HUDEP-2 (cell line): ENCODE results near the gene GRIFIN.

ENCODE experiments used
- DNase-seq, 76 experiments: peaks; one replicate each; lab custom pipeline; 2025; ENCODE audit not compliant: unreplicated experiment in 76 of 76; lab: John Stamatoyannopoulos, UW

Gene GRIFIN, protein sequence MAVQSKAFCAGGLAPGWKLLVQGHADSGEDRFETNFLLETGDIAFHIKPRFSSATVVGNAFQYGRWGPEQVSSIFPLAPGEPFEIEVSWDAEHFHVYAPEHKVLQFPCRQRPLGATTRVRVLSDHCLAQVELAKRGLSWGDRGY

DNA sequence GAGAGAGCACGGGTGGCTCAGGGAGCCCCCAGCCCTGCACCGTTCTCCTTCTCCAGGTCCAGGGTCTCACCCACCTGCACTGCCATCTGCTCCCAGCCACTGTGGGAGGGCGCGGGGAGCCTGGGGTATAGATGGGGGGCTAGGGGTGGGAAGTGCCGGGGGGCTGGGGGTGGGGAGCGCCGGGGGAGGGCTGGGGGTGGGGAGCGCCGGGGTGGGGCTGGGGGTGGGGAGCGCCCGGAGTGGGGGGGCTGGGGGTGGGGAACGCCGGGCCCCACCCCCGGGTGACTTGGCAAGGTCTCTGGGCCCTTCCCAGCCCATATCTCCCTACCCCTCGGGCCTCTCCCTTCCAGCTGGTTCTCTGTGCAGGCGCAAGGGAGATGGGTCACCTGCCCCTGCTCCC is at the start of gene GRIFIN:
GRIFIN (minus strand) TSS at position 101 of the 400 bp plus-strand sequence; CDS start at position 86, 15 bp downstream.
- peak in 10 of 76 experiments; percentile 3 to 33 (median 20) for DNase-seq

DNA sequence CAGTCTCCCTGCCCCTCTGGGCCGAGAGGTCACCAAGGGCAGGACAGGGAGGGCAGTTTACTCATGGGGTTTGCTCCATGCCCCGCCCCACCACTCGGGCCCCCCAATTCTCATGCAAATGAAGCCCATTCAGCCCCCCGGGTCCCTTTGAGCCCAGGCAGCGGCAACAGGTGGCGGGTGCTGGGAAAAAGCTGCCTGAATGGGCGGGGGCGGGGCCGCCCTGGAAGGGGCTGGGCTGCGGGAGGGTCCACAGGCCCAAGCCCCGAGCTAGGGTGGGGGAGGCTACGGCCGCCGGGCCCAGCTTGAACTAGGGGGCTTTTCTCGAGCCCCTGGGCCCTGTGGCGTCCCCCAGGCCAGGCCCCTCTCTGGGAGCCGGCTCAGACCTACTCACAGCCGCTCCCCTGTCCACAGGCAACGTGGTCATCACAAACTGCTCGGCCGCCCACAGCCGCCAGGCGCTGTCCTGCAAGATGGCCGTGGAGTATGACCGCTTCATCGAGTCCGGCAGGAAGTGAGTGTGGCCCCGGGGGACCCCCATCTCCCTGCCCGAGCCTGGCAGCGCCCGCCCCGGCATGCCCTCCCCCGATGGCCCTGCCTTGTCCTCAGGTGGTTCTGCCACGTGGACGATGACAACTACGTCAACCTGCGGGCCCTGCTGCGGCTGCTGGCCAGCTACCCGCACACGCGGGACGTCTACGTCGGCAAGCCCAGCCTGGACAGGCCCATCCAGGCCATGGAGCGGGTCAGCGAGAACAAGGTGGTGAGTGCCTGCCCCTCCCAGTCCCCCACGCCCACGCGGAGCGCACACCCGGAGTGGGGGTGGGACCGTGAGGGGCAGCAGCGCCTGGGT is 48.8 kb upstream of the GRIFIN start:
- no peak for DNase-seq

DNA sequence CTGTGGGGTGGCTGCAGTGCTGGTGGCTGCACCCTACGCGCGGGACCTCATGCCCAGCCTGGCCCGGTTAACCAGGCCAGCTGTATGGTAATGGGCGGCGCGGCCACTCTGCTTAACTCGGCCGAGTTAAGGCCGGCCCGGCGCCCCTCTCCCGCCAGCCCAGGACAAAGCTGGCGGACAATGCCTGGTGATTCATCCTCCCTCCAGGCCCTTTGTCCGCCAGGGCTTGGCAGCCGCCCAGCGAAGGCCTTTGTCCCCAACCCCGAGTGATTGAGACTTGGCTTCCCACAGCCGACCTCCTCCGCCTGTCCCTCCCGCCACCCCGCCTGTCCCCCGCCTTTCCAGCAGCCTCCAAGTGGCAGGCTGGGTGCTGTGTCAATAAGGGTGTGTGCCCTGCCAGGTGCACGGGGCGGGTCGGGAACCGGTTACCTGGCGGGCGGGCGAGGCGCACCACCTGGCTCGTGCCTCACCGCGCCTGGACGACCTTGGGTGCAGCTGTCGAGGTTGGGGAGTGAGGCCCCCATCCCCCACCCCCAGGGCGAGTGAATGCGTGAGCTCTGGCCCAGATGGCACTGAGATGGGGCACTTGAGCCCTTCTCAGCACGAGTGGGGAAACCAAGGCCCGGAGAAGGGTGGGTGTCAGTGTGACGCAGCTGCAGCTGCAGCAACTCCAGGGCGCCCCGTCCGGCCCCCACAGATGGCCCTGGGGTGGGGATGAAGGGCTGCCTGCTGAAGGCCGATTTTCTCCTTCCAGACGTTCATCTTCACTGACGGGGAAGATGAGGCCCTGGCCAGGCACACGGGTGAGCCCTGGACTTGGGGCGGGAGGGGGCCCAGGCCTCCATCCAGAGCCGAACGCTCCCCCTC is 48.0 kb upstream of the GRIFIN start:
- DNase-seq: peak in 51 of 76 experiments; percentile 10 to 75 (median 50)

DNA sequence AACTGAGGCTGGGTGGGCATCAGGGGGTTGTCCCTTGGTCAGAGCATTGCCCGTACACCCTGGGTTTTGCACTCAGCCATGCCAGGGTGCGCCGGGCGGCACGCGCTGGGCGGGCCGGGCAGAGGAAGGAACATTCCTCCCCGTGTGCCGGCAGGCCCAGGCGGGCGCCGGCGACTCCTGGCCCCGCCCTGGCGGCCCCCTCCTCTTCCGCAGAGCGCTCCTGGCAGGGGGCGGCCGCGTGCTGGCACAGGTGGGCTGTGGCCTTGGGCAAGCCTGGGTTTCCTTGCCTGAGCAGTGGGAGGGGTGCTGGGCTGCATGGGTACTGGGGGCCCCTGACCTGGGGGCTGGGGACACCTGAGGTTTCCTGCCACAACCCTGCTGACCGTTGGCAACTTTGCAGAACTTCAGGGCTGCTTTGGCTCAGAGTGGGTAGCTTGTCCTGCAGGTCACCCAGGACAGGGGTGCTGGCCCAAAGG is 47.3 kb upstream of the GRIFIN start:
- DNase-seq: no peak

DNA sequence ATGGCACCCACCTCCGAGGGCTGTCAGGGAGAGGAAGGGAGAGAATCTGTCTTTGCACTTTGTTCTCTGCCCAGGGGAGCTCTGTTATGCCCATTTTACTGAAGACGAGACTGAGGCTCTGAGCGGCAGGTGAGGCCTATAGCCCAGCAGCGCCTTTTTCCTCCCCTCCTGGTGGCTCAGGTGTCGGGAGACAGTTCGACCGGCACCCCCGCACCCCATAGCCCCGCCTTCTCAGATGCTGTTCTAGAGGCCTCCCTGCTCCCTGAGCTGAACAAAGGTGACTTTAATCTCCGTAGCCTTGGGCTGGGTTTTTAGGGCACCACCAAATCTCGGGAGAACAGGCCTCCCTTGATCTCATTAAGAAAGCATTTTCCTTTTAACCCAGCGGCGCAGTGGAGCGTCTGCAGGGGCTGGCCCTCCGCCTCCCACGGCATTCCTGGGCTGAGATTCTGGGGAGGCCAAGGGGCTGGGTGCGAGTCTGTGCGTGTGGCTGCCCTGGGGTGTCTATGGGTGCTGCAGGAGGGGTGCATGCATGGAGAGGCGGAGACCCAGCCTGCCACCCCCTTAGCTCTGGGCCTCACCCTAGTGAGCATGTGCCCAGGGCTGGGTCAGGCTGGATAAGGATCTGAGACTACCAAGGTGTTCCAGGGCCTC is 46.7 kb upstream of the GRIFIN start:
- DNase-seq: no peak

DNA sequence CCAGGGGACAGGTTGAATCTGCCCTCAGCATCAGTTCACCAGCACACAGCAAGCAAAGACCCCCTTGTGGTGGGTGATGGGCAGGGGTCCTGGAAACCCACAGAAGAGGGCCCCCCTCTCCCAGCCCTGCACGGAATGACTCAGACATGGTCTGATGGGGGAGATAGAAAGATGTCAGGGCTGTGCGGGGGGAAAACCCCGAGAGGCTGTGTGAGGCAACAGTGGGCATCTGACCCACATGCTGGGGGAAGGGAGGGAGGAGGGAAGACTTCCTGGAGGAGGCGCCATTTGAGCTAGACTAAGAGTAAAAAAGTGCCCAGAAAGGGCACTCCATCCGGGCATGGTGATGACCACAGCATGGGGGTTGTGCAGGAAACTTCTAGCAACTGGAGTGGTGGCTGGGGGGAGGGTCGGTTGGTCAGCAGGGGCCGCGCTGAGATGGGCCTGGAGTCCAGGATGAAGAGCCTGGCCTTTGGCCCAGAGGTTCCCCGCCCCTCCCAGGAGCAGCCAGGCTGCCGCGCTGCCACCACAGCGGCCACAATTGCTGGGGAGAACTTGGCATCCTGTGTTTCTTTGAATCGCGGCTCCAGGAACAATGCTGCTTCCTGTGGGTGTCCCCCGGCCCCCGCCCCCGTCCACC is 45.9 kb upstream of the GRIFIN start:
- peak in 6 of 76 experiments; percentile 8 to 29 (median 18) for DNase-seq

DNA sequence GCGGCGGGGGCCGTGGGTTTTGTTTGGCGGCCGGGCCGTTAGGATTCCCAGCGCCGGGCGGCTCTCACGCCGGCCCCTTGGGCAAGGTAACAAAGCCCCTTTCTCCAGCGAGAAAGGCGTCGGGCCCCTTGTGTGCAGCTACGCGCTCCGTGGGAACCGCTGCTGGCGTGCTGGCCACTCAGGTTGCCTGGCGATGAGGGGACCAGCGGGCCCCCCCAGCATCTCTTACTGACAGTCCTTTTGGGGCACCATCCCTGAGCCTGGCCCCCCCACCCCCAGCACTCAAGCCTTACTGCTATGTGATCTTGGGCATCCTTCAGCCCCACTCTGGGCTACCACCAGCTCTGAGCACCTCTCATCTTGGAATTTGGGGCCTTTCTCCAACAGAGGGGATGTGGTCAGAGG is 45.1 kb upstream of the GRIFIN start:
- DNase-seq: no peak

DNA sequence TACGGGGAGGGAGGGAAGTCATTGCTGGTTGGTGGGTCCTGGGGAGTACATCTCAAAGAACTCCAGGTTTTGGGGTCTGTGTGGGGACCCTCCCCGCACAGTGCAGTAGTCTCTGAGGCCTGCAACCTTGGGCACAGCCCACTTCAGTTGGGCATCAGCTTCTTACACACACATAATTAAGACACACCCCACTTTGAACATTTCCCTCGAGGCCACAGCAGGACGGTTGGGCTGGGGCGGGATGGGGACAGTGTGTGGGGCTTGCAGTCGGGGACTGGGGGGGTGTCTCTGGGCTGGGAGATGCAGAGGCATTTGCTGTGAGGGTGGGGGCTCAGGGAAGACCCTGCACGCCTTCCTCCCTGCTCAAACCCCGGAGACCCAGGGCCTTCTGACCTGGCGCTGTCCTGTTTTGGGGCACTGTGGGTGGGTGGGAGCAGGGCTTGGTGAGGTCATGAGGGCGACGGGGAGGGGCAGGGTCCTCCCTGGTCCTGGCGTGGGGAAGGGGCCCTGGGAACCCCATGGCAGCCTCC is 44.6 kb upstream of the GRIFIN start:
- DNase-seq: peak in 2 of 76 experiments; percentile 7 to 33

DNA sequence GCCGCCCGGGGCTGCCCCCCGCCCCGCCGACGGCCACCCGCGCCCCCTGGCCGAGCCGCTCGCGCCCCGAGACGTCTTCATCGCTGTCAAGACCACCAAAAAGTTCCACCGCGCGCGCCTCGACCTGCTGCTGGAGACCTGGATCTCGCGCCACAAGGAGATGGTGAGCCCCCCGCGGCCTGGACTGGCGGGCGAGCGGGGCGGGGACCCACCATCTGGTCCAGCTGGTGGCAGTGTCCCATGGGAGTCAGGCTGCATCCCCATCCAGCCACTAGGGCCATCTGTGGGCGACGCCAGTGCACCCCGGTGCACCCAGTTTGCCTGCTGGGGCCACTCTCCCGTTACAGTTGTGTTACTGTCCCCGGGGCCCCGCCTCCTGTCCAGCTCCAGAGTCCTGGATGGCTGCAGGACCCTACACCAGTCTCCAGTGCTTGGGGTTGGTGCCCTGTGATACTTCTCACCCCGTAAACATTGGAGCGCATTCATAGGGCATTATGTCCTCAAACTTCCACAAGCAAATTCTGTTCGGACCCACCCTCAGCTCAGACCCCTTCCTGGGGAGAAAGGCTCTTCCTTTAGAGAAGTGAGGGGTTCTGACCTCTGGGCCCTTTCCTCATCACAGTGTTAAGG is 44.0 kb upstream of the GRIFIN start:
- peak in 7 of 76 experiments; percentile 13 to 38 (median 22) for DNase-seq

DNA sequence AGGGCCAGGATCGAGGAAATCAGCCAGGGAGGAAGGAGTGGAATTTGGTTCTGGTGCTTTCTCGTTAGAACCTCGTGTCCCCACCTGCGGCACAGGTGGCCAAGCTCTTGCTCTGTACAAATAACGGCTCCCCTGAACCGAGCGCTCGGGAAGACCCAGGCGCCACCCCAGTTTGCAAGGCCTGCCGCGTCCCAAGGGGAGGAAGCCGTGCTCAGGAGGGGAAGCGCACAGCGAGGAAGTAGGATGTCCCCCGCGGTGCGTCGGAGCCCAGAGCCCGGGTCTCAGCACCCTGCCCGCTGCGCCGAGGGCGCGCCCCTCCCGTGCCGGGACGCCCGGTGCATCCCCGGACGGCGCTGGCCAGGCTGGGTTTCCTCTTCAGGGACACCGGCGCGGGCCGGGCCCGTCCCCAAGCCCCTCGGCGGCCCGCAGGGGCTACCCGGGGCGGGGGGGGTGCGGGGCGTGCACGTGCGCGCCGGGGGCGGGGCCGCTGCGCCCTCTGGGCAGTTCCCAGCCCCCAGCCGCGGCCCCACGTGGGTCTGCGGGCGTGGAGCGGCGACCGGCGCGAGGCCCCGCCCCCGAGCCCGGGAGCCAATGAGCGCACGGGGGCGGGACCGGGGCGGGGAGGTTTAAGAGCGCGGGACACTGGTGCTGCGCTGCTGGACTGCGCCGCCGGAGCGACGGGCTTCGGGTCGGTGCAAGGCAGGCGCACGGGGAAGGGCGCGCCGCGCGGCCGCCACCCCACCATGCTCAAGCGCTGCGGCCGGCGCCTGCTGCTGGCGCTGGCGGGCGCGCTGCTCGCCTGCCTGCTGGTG is 43.1 kb upstream of the GRIFIN start, which contains the start of gene LFNG:
LFNG (plus strand) TSS at position 656 of the 812 bp plus-strand sequence; CDS start at position 744, 88 bp downstream.
- DNase-seq: peak in 70 of 76 experiments; percentile 23 to 90 (median 70)

DNA sequence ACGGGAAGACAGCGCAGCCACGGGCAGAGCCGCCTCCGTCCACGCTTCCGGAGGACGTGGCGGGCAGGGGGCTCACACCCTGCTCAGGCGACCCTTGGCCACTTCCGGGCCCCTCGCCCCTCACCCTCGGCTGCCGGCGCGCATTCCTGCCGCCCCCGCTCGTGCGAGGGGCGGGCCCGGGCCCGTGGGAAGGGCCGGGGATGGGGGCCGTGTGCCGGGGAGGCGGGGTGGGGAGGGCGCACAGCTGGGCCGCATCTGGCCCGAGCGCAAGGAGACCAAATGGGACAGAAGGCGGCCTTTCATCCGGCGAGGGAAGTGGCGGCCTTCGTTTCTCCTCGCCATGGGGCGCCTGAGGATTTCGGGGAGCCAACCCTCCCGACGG is 42.5 kb upstream of the GRIFIN start:
- no peak for DNase-seq

DNA sequence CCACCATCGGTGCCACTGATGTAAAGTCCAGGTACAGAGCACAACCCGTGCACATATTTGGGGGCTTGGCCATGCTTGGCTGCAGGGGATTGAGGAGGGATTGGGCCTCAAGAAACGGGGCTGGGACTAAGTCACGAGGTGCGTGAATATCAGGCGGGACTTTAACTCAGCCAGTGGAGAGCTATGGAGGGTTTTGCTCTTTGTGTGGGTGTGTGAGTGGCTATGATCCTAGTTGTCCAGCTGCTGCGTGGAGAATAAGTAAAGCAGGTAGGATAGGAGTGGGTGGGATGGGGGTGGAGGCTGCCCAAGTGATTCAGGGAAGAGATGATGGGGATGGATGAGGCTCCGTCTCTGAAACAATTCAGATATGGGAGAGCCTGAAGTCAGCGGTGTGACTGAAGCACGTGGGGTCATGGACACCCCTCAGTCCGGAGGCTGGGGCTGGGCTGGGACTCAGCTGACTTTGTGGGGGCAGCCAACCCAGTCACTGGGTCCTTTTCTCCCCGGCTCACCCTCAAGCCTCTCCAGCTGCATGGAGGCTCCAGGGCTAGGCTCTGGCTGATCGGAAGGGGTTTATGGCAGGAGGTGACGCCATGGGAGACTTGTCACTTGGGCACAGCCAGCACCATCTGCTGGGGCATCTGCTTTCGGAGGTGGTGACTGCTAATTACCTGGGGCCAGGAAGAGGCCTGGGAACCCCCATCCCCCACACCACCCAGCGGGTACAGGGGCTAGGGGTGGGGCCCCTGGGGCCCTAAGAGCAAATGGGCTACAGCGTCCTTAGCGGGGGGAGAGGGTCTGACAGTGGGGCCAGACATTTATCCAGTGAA is 41.7 kb upstream of the GRIFIN start:
- DNase-seq: no peak

DNA sequence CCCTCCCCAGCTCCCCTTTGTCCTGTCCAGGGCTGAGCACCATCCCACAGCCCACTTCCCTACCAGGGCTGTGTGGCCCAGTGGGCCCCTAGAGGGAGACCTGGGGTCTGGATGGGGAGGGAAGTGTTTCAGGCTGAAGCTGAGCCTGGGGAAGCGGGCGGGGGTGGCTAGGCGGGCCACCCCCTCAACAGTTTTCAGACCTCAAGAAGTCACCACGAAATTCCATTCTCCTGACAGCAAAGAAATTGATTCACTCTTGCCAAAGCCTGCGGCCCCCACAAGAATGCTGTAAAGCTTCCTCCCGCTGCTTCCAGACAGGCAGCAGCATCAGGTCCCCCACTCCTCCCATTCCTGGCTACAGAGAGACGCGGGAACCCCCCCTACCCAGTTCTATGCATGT is 40.8 kb upstream of the GRIFIN start:
- DNase-seq: no peak

DNA sequence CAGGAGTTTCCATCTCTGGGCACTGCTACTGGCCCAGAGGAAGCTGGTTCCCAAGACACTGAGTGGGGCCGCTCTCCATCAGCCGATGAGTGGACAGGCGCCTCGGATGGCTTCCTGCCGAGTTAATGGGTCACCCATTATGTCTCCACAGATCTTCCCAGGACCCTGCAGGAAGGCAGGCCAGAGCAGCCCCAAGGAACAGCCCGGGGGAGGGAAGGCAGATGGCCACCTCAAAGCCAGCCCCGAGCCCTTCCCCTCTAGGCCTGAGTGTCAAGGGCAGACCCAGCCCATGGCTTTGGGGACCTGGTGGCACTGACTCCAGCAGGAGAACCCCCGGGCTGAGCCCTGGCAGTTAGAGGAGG is 40.0 kb upstream of the GRIFIN start:
- no peak for DNase-seq

DNA sequence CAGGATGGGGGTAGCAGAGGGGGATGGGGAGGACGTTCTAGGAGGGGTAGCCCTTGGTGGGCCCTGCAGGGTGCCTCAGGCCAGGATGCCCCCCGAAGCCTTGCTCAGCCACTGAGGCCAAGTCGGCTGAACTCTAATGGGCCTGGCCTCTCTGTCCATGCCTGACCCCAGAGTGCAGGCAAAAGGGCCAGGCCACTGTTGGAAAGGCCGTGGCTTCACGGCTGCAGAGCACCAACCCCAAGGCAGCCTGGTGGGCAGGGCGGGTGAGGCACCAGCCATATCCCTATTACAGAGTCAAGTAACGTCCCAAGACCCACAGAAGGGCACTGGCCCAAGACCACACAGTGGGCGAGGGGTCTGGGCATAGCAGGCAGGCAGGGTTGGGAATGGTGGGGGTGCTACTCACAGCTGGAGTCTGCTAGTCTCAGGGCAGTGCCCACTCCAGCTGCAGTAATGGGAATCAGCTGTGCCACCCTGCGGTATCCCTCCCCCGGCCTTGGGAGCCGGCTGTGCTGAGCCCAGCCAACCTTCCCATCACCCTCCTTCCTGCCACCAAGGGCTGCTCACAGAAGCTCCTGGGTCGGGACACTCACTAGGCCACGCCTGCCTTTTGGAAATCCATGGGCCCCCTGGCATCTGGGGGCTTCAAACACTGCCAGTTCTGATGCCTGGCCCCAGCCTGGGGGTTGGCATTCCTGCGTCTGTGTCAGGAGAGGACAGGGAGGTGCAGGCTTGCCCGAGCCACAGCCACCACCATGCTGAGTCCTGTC is 39.4 kb upstream of the GRIFIN start:
- no peak for DNase-seq

DNA sequence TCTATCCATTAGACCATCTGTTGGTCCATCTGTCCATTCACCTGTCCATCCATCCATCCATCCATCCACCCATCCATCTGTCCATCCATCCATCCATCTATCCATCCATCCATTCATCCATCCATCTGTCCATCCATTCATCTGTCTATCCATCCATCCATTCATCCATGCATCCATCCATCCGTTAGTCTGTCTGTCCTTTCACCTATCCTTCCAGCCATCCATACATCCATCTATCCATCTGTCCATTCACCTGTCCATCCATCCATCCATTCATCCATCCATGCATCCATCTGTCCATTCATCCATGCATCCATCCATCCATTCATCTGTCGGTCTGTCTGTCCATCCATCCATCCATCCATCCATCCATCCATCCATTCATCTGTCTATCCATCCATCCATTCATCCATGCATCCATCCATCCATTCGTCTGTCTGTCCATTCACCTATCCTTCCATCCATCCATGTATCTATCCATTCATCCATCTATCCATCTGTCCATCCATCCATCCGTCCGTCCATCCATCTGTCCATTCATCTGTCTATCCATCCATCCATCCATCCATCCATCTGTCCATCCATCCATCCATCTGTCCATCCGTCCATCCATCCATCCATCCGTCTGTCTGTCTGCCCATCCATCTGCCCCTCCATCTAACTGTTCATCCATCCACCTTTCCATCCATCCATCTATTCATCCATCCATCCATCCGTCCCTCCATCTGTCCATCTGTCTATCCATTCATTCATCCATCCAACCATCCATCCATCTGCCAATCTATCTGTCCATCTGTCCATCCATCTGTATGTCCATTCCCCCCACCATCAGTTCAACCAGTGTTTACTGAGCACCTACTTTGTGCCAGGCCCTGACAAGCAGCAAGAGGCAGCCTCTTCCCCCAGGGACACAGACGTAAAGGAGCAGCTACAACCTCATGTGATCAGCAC is 38.5 kb upstream of the GRIFIN start:
- no peak for DNase-seq
